ENCODE results near the gene SNX1. TPM values are rescaled to one million over a fixed set of nuclear protein-coding genes. Genes with fewer than 3 reads are reported as not detected.
A peak's percentile ranks its signal among the peaks of the same experiment; 100 is the strongest.

The SNX1 gene
- total and polyA plus RNA-seq, 2 of the 13 experiments (the other 11 are each of a cell fraction or from before 2014, with no cell fraction given): 29.3 to 60.1 TPM

DNA sequence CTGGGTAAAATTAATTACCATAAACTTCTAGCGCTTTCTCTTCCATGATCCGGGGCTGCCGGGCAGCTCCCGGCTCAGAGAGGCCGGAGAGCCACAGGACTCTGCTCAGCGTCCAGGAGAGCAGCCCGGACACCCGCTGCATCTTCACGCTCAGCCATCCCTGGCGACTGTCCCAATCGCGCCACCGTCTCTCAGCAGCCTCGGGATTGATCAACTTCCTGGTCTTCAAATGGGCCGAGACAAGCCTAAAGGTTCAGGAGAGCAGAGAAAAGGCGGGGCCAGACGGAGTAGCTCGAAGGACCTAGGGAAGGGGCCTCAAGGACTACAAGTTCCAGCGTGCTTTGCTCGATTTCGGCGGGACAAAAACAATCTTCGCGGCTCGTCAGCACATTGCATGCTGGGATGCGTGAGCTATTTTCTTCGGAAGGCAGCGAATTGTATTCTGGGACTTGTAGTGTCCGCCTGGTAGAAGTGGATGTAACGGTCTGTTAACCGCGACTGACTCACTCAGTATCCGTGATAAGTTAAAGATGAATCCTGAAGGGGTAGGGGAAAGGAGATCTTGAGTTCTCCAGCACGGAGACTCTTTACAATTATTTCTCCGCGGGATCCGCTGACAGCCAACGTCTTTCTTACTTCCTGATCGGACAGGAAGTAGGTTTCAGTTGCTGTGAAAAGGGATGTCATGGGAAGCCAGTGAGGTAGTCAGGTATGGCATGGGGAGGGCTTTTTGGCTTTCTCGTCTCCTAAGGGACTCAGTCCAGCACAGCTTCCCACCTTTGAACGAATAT, 2.0 kb upstream of the SNX1 start, which contains the start of gene CIAO2A (continued):
- TF ChIP-seq, protein P1, sequence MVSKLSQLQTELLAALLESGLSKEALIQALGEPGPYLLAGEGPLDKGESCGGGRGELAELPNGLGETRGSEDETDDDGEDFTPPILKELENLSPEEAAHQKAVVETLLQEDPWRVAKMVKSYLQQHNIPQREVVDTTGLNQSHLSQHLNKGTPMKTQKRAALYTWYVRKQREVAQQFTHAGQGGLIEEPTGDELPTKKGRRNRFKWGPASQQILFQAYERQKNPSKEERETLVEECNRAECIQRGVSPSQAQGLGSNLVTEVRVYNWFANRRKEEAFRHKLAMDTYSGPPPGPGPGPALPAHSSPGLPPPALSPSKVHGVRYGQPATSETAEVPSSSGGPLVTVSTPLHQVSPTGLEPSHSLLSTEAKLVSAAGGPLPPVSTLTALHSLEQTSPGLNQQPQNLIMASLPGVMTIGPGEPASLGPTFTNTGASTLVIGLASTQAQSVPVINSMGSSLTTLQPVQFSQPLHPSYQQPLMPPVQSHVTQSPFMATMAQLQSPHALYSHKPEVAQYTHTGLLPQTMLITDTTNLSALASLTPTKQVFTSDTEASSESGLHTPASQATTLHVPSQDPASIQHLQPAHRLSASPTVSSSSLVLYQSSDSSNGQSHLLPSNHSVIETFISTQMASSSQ (IDR thresholded peaks at IDR 0.05; ENCODE audit: low read depth): no peak; the same call in 1 of the 2 replicates
- TF ChIP-seq, protein P1 (CRISPR knock-in tag; IDR thresholded peaks at IDR 0.05; ENCODE audit: borderline replicate concordance): peak; percentile 34; the same call in 1 of the 2 replicates
- peak; percentile 62 for TF ChIP-seq HDAC1 (CRISPR knock-in tag; IDR thresholded peaks at IDR 0.05)
- TF ChIP-seq ARNT (IDR thresholded peaks at IDR 0.05): no peak
- no peak for TF ChIP-seq SATB2 (CRISPR knock-in tag; IDR thresholded peaks at IDR 0.05)
- no peak for TF ChIP-seq KAT2B (IDR thresholded peaks at IDR 0.05; ENCODE audit: borderline replicate concordance, low read depth, low read length)
- no peak; the same call in 1 of the 2 replicates for TF ChIP-seq KDM2A (CRISPR knock-in tag; IDR thresholded peaks at IDR 0.05; ENCODE audit: borderline replicate concordance, low read depth)
- TF ChIP-seq, protein P2, sequence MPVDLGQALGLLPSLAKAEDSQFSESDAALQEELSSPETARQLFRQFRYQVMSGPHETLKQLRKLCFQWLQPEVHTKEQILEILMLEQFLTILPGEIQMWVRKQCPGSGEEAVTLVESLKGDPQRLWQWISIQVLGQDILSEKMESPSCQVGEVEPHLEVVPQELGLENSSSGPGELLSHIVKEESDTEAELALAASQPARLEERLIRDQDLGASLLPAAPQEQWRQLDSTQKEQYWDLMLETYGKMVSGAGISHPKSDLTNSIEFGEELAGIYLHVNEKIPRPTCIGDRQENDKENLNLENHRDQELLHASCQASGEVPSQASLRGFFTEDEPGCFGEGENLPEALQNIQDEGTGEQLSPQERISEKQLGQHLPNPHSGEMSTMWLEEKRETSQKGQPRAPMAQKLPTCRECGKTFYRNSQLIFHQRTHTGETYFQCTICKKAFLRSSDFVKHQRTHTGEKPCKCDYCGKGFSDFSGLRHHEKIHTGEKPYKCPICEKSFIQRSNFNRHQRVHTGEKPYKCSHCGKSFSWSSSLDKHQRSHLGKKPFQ (CRISPR knock-in tag; IDR thresholded peaks at IDR 0.05; ENCODE audit: insufficient replicate concordance): no peak
- TF ChIP-seq, protein P3, sequence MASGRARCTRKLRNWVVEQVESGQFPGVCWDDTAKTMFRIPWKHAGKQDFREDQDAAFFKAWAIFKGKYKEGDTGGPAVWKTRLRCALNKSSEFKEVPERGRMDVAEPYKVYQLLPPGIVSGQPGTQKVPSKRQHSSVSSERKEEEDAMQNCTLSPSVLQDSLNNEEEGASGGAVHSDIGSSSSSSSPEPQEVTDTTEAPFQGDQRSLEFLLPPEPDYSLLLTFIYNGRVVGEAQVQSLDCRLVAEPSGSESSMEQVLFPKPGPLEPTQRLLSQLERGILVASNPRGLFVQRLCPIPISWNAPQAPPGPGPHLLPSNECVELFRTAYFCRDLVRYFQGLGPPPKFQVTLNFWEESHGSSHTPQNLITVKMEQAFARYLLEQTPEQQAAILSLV (CRISPR knock-in tag; IDR thresholded peaks at IDR 0.05; ENCODE audit: borderline replicate concordance): 0 out of 2 replicates have a peak, but pooled peaks have one; percentile 3
- TF ChIP-seq ZNF883 (CRISPR knock-in tag; IDR thresholded peaks at IDR 0.05; ENCODE audit: not compliant biosample characterization): peak; percentile 62
- TF ChIP-seq, protein P4, sequence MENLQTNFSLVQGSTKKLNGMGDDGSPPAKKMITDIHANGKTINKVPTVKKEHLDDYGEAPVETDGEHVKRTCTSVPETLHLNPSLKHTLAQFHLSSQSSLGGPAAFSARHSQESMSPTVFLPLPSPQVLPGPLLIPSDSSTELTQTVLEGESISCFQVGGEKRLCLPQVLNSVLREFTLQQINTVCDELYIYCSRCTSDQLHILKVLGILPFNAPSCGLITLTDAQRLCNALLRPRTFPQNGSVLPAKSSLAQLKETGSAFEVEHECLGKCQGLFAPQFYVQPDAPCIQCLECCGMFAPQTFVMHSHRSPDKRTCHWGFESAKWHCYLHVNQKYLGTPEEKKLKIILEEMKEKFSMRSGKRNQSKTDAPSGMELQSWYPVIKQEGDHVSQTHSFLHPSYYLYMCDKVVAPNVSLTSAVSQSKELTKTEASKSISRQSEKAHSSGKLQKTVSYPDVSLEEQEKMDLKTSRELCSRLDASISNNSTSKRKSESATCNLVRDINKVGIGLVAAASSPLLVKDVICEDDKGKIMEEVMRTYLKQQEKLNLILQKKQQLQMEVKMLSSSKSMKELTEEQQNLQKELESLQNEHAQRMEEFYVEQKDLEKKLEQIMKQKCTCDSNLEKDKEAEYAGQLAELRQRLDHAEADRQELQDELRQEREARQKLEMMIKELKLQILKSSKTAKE (CRISPR knock-in tag; IDR thresholded peaks at IDR 0.05; ENCODE audit: borderline replicate concordance): no peak
- TF ChIP-seq ONECUT2 (CRISPR knock-in tag; IDR thresholded peaks at IDR 0.05): no peak
- TF ChIP-seq, protein P5, sequence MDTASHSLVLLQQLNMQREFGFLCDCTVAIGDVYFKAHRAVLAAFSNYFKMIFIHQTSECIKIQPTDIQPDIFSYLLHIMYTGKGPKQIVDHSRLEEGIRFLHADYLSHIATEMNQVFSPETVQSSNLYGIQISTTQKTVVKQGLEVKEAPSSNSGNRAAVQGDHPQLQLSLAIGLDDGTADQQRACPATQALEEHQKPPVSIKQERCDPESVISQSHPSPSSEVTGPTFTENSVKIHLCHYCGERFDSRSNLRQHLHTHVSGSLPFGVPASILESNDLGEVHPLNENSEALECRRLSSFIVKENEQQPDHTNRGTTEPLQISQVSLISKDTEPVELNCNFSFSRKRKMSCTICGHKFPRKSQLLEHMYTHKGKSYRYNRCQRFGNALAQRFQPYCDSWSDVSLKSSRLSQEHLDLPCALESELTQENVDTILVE (CRISPR knock-in tag; IDR thresholded peaks at IDR 0.05): peak; percentile 51; the same call in 1 of the 2 replicates
- 0 out of 2 replicates have a peak, but pooled peaks have one; percentile 59 for TF ChIP-seq BRD4 (CRISPR knock-in tag; IDR thresholded peaks at IDR 0.05)
- TF ChIP-seq, protein P6, sequence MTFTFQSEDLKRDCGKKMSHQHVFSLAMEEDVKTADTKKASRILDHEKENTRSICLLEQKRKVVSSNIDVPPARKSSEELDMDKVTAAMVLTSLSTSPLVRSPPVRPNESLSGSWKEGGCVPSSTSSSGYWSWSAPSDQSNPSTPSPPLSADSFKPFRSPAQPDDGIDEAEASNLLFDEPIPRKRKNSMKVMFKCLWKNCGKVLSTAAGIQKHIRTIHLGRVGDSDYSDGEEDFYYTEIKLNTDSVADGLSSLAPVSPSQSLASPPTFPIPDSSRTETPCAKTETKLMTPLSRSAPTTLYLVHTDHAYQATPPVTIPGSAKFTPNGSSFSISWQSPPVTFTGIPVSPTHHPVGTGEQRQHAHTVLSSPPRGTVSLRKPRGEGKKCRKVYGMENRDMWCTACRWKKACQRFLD (CRISPR knock-in tag; IDR thresholded peaks at IDR 0.05; ENCODE audit: borderline replicate concordance): no peak
- no peak for TF ChIP-seq ZNF468 (CRISPR knock-in tag; IDR thresholded peaks at IDR 0.05)

Data from HepG2 (cell line).